Effector CD8-positive, alpha-beta T cell (primary cell): ENCODE results near the gene ADGRA3.

Experiments
- DNase-seq: peaks from one replicate; lab custom pipeline; 2025; lab: John Stamatoyannopoulos, UW
- total RNA-seq, 4 experiments: gene quantifications; one replicate each; lab custom pipeline; 2026; lab: John Stamatoyannopoulos, UW

The ADGRA3 gene
- 0 to 1.4 (median 1.0) reads per million in 4 experiments for total RNA-seq

- peak; percentile 1 for DNase-seq
These were observed at the start of gene ADGRA3 for GRCh38 chr4:22515888-22516541. ADGRA3 (minus strand) TSS chr4:22516066; CDS start chr4:22515784, 282 bp downstream.

GRCh38 chr4:22556495-22556894, 40.6 kb upstream of the ADGRA3 start:
- DNase-seq: no peak

GRCh38 chr4:22554670-22555069, 38.8 kb upstream of the ADGRA3 start:
- no peak for DNase-seq

GRCh38 chr4:22553560-22553959, 37.7 kb upstream of the ADGRA3 start:
- DNase-seq: no peak

GRCh38 chr4:22552812-22553211, 36.9 kb upstream of the ADGRA3 start:
- DNase-seq: no peak

GRCh38 chr4:22551550-22551949, 35.7 kb upstream of the ADGRA3 start:
- DNase-seq: no peak

- no peak for DNase-seq
These were observed 30.4 kb upstream of the ADGRA3 start for GRCh38 chr4:22546299-22546698.

GRCh38 chr4:22539251-22539650, 23.4 kb upstream of the ADGRA3 start:
- no peak for DNase-seq

- no peak for DNase-seq
These were observed 22.0 kb upstream of the ADGRA3 start for GRCh38 chr4:22537864-22538263.

- DNase-seq: no peak
These were observed 18.5 kb upstream of the ADGRA3 start for GRCh38 chr4:22534374-22534773.

- DNase-seq: no peak
These were observed 17.0 kb upstream of the ADGRA3 start for GRCh38 chr4:22532896-22533295.

- no peak for DNase-seq
These were observed 16.3 kb upstream of the ADGRA3 start for GRCh38 chr4:22532117-22532516.

- DNase-seq: no peak
These were observed 15.6 kb upstream of the ADGRA3 start for GRCh38 chr4:22531311-22532019.

GRCh38 chr4:22524895-22525294, 9.0 kb upstream of the ADGRA3 start:
- DNase-seq: no peak

- no peak for DNase-seq
These were observed 7.0 kb upstream of the ADGRA3 start for GRCh38 chr4:22522706-22523501.

- DNase-seq: no peak
These were observed 6.3 kb upstream of the ADGRA3 start for GRCh38 chr4:22522206-22522605.

- DNase-seq: no peak
These were observed 5.4 kb upstream of the ADGRA3 start for GRCh38 chr4:22521240-22521639.

- peak; percentile 1 for DNase-seq
These were observed 550 bp downstream of the ADGRA3 start for GRCh38 chr4:22515145-22515887.

GRCh38 chr4:22514481-22514880, 1.4 kb downstream of the ADGRA3 start:
- DNase-seq: no peak

- no peak for DNase-seq
These were observed 1.9 kb downstream of the ADGRA3 start for GRCh38 chr4:22514001-22514400.

- no peak for DNase-seq
These were observed 3.6 kb downstream of the ADGRA3 start for GRCh38 chr4:22512306-22512705.

- DNase-seq: no peak
These were observed 5.1 kb downstream of the ADGRA3 start for GRCh38 chr4:22510750-22511149.
